Measurements from ENCODE around the gene FRMD8.

The FRMD8 gene

GRCh38 chr11:65419460-65419771, 33.0 kb downstream of the FRMD8 start:
- TF ChIP-seq, protein P1, sequence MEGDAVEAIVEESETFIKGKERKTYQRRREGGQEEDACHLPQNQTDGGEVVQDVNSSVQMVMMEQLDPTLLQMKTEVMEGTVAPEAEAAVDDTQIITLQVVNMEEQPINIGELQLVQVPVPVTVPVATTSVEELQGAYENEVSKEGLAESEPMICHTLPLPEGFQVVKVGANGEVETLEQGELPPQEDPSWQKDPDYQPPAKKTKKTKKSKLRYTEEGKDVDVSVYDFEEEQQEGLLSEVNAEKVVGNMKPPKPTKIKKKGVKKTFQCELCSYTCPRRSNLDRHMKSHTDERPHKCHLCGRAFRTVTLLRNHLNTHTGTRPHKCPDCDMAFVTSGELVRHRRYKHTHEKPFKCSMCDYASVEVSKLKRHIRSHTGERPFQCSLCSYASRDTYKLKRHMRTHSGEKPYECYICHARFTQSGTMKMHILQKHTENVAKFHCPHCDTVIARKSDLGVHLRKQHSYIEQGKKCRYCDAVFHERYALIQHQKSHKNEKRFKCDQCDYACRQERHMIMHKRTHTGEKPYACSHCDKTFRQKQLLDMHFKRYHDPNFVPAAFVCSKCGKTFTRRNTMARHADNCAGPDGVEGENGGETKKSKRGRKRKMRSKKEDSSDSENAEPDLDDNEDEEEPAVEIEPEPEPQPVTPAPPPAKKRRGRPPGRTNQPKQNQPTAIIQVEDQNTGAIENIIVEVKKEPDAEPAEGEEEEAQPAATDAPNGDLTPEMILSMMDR (IDR thresholded peaks at IDR 0.05; ENCODE audit: low read depth, low read length), result no peak
- peak overlapping the region; percentile 47 for H3K4me3 ChIP-seq (ENCODE audit: low read depth, low read length)

GRCh38 chr11:65419772-65420481, 33.5 kb downstream of the FRMD8 start:
- H3K4me3 ChIP-seq (ENCODE audit: low read depth, low read length), result peak overlapping the region; percentile 47

GRCh38 chr11:65420506-65420905, 34.1 kb downstream of the FRMD8 start:
- TF ChIP-seq, protein P1 (IDR thresholded peaks at IDR 0.05; ENCODE audit: low read depth, low read length), result no peak
- H3K4me3 ChIP-seq (ENCODE audit: low read depth, low read length), result peak overlapping the region; percentile 32

More at GRCh38 chr11:65419772-65420481, 33.5 kb downstream of the FRMD8 start:
- TF ChIP-seq, protein P1 (IDR thresholded peaks at IDR 0.05; ENCODE audit: low read depth, low read length), result no peak

DNA sequence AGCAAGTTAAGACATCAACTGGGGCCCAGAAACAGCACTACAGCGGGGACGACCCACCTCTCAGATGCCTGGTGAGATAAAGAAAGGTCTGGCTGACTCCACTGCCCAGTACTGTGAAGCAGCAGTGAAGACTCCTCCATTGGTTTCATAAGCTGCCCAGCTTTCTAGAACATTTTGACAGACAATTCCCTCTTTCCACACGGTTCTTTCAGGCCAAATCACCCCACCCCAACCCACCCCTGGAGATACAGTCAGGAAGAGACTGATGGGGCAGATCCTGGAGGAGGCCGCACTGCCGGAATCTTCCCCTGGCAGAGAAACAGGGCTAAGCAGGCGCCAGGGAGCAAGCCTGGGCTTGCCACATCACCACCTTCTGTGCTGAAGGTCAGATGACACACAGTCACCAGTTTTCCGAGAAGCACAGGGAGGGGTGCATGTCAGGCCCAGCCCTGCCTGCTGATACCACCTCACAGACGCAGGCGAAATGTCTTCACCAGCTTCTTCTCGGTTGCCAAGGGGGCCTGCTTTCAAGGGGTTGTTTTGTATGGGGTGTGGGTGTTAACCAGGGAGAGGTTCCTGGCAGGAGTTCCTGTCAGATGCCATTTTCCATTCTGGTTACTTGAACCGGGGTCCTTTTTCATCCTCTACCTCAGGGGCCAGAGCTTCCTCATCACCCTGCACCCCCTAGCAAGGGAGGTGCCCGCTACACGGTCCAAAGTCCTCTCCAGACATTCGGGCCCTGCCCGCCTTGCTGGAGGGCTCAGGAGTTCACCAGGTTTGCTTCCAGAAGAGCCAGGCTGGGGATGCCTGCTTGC, 34.7 kb downstream of the FRMD8 start:
- H3K4me3 ChIP-seq (ENCODE audit: low read depth, low read length), result peak overlapping the region; percentile 91
- TF ChIP-seq, protein P1 (IDR thresholded peaks at IDR 0.05; ENCODE audit: low read depth, low read length), result no peak

- peak overlapping the region; percentile 91 for H3K4me3 ChIP-seq (ENCODE audit: low read depth, low read length)
- TF ChIP-seq, protein P1 (IDR thresholded peaks at IDR 0.05; ENCODE audit: low read depth, low read length), result no peak
Measured at GRCh38 chr11:65421794-65422632, 35.6 kb downstream of the FRMD8 start.

DNA sequence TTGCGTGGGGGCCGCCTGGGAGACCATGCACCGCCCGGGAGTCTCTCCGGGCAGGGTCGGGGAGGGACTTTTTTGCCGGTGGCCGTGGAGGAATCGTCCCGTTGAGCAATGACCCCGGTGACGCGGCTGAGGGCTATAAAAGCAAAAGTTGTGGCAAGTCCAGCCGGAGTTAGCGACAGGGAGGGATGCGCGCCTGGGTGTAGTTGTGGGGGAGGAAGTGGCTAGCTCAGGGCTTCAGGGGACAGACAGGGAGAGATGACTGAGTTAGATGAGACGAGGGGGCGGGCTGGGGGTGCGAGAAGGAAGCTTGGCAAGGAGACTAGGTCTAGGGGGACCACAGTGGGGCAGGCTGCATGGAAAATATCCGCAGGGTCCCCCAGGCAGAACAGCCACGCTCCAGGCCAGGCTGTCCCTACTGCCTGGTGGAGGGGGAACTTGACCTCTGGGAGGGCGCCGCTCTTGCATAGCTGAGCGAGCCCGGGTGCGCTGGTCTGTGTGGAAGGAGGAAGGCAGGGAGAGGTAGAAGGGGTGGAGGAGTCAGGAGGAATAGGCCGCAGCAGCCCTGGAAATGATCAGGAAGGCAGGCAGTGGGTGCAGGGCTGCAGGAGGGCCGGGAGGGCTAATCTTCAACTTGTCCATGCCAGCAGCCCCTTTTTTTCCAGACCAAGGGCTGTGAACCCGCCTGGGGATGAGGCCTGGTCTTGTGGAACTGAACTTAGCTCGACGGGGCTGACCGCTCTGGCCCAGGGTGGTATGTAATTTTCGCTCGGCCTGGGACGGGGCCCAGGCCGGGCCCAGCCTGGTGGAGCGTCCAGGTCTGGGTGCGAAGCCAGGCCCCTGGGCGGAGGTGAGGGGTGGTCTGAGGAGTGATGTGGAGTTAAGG, 36.4 kb downstream of the FRMD8 start, which contains the start of gene NEAT1:
Gene NEAT1, plus strand, starts transcription at position 166 of the 883 bp plus-strand sequence.
- TF ChIP-seq, protein P1 (IDR thresholded peaks at IDR 0.05; ENCODE audit: low read depth, low read length), result no peak
- H3K4me3 ChIP-seq (ENCODE audit: low read depth, low read length), result peak within 1 kb of the TSS; percentile 91
